NCI-H2227 (cell line): Measurements from ENCODE around the gene PPM1M.
"Not testable (repeated sequence)": the region's sequence is repeated elsewhere in the genome, so short reads cannot be mapped to it uniquely, and the experiment has no call there.

ENCODE experiments used
- DNase-seq: peaks from one replicate; lab custom pipeline; 2025; ENCODE audit not compliant: unreplicated experiment; lab: John Stamatoyannopoulos, UW

The PPM1M gene

GRCh38 chr3:52246264-52246620 lies 683 bp downstream of the PPM1M start:
- DNase-seq, result no peak

GRCh38 chr3:52246728-52247408 lies 1.3 kb downstream of the PPM1M start:
- DNase-seq, result no peak

GRCh38 chr3:52247409-52248164 lies 2.0 kb downstream of the PPM1M start:
- no peak for DNase-seq

GRCh38 chr3:52248165-52248541 lies 2.6 kb downstream of the PPM1M start:
- no peak for DNase-seq

- DNase-seq, result peak; percentile 37
Observed at GRCh38 chr3:52248816-52249547, 3.4 kb downstream of the PPM1M start.

GRCh38 chr3:52249683-52250082 lies 4.1 kb downstream of the PPM1M start:
- no peak for DNase-seq

GRCh38 chr3:52250122-52250521 lies 4.6 kb downstream of the PPM1M start:
- no peak for DNase-seq

- DNase-seq, result no peak
Observed at GRCh38 chr3:52253314-52254304, 8.1 kb downstream of the PPM1M start.

GRCh38 chr3:52254608-52255007 lies 9.0 kb downstream of the PPM1M start:
- DNase-seq, result no peak

GRCh38 chr3:52256159-52256558 lies 10.6 kb downstream of the PPM1M start:
- DNase-seq, result no peak

- no peak for DNase-seq
Observed at GRCh38 chr3:52256622-52257021, 11.1 kb downstream of the PPM1M start.

- no peak for DNase-seq
Observed at GRCh38 chr3:52257911-52258310, 12.4 kb downstream of the PPM1M start.

GRCh38 chr3:52259035-52259434 lies 13.5 kb downstream of the PPM1M start:
- DNase-seq, result no peak

GRCh38 chr3:52259448-52259847 lies 13.9 kb downstream of the PPM1M start:
- no peak for DNase-seq

GRCh38 chr3:52262447-52262846 lies 16.9 kb downstream of the PPM1M start:
- no peak for DNase-seq

- DNase-seq, result no peak
Observed at GRCh38 chr3:52265387-52265786, 19.8 kb downstream of the PPM1M start.

GRCh38 chr3:52268036-52268435 lies 22.5 kb downstream of the PPM1M start:
- DNase-seq, result no peak

- DNase-seq, result no peak
Observed at GRCh38 chr3:52269776-52270175, 24.2 kb downstream of the PPM1M start.

GRCh38 chr3:52270252-52270754 lies 24.7 kb downstream of the PPM1M start:
- no peak for DNase-seq

- DNase-seq, result not testable (repeated sequence)
Observed at GRCh38 chr3:52272172-52272571, 26.6 kb downstream of the PPM1M start.

GRCh38 chr3:52272831-52273230 lies 27.3 kb downstream of the PPM1M start:
- no peak for DNase-seq
